Thoracic aorta (tissue), 2 donors: ENCODE results near the gene VCAN. TPM values are rescaled to one million over a fixed set of nuclear protein-coding genes. Genes with fewer than 3 reads are reported as not detected.

Experiments
- ATAC-seq: fragments of 150-250 bp; one replicate; pipeline ENCODE4 v1.8.0; 2017; ENCODE audit warnings: low read depth; ENCODE audit not compliant: insufficient number of reproducible peaks, low FRiP score
- DNase-seq: peaks from one replicate; pipeline ENCODE4 v3.0.0-alpha.2; 2020; ENCODE audit warnings: low spot score
- H3K27ac ChIP-seq, 2 donors: fragments of 200-600 bp; sonication (generic); 1 replicate in 1 of 2; 2 replicates in 1 of 2; pipeline ENCODE4 v1.5.1; 2016; ENCODE audit warnings: mild to moderate bottlenecking in 2 of 2, moderate library complexity in 2 of 2
- H3K27me3 ChIP-seq: fragments of 200-600 bp; sonication (generic); replicated peaks from 2 replicates; pipeline ENCODE4 v1.6.0; 2016; ENCODE audit warnings: mild to moderate bottlenecking; ENCODE audit not compliant: insufficient read depth
- H3K36me3 ChIP-seq: fragments of 200-600 bp; sonication (generic); one replicate; pipeline ENCODE4 v1.5.1; 2016
- H3K4me1 ChIP-seq, 2 donors: fragments of 200-600 bp; sonication (generic); 1 replicate in 1 of 2; 2 replicates in 1 of 2; pipeline versions ENCODE4 v1.5.1 to v1.6.0; 2016; ENCODE audit warnings: low read depth in 2 of 2, mild to moderate bottlenecking in 1 of 2; ENCODE audit not compliant: control insufficient read depth in 1 of 2
- H3K4me3 ChIP-seq: fragments of 200-600 bp; sonication (generic); 2 replicates; pipeline ENCODE4 v1.5.1; 2016; ENCODE audit warnings: mild to moderate bottlenecking
- H3K9me3 ChIP-seq: fragments of 200-600 bp; sonication (generic); 2 replicates; pipeline ENCODE4 v1.5.1; 2016
- CTCF ChIP-seq: fragments of 200-600 bp; sonication (generic); IDR thresholded peaks from one replicate; pipeline ENCODE4 v1.5.1; 2019; ENCODE audit warnings: antibody characterized with exemption
- total RNA-seq, 2 donors: library from RNA; depleted of rRNA; stranded (reverse); fragments of >200 nt; gene quantifications; one replicate each; pipeline versions ENCODE4 v1.1.0 to v1.2.3, GENCODE V29; 2016

Gene VCAN
- total RNA-seq, 2 donors from 2014 or later, result 870 to 1,101 TPM

GRCh38 chr5:83494087-83494620, 22.6 kb downstream of the VCAN start:
- ATAC-seq, result no peak
- no peak for TF ChIP-seq CTCF
- H3K27ac ChIP-seq, result peak overlapping the region in 1 of 2 donors; percentile 6
- H3K4me3 ChIP-seq, result no peak overlapping the region
- no peaks in the 10 kb centered on the region for H3K27me3 ChIP-seq
- no peak for DNase-seq
- H3K4me1 ChIP-seq, result peaks cover 0 to 7% of the 10 kb centered on the region in 2 donors
- H3K9me3 ChIP-seq, result no peaks in the 10 kb centered on the region
- H3K36me3 ChIP-seq, result peaks cover 31% of the 10 kb centered on the region

GRCh38 chr5:83494666-83495065, 23.1 kb downstream of the VCAN start:
- Histone ChIP-seq H3K4me1 (peaks cover 0 to 7% of the 10 kb centered on the region in 2 donors), H3K36me3 (peaks cover 31% of the 10 kb centered on the region), H3K27me3 (no peaks in the 10 kb centered on the region), H3K27ac (peak overlapping the region in 1 of 2 donors; percentile 6), H3K4me3 (no peak overlapping the region), H3K9me3 (no peaks in the 10 kb centered on the region)
- DNase-seq, result no peak
- no peak for ATAC-seq
- no peak for TF ChIP-seq CTCF

- no peak for ATAC-seq
- peaks cover 18% of the 10 kb centered on the region for H3K36me3 ChIP-seq
- no peak for DNase-seq
- peaks cover 0 to 7% of the 10 kb centered on the region in 2 donors for H3K4me1 ChIP-seq
- H3K9me3 ChIP-seq, result no peaks in the 10 kb centered on the region
- TF ChIP-seq CTCF, result no peak
- no peaks in the 10 kb centered on the region for H3K27me3 ChIP-seq
- no peak overlapping the region for H3K4me3 ChIP-seq
- H3K27ac ChIP-seq, result no peak overlapping the region
Measured at GRCh38 chr5:83496626-83497025, 25.1 kb downstream of the VCAN start.

GRCh38 chr5:83498585-83498984, 27.0 kb downstream of the VCAN start:
- Histone ChIP-seq H3K27ac (no peak overlapping the region), H3K4me1 (peaks cover 0 to 10% of the 10 kb centered on the region in 2 donors), H3K36me3 (peaks cover 9% of the 10 kb centered on the region), H3K27me3 (no peaks in the 10 kb centered on the region), H3K4me3 (no peak overlapping the region), H3K9me3 (no peaks in the 10 kb centered on the region)
- no peak for ATAC-seq
- no peak for TF ChIP-seq CTCF
- no peak for DNase-seq

GRCh38 chr5:83503662-83504061, 32.1 kb downstream of the VCAN start:
- no peak for DNase-seq
- Histone ChIP-seq H3K4me1 (peaks cover 7 to 23% of the 10 kb centered on the region in 2 donors), H3K4me3 (no peak overlapping the region), H3K36me3 (no peaks in the 10 kb centered on the region), H3K9me3 (no peaks in the 10 kb centered on the region), H3K27me3 (no peaks in the 10 kb centered on the region), H3K27ac (peak overlapping the region; percentile 13 to 51)
- no peak for TF ChIP-seq CTCF
- no peak for ATAC-seq
